Activated CD4-positive, alpha-beta T cell treated with anti-CD3 and anti-CD28 coated beads, Interleukin-2, amount 50 U/mL, for 24 hours (primary cell): ENCODE data around the gene EMC10.
"Not testable (repeated sequence)": the region's sequence is repeated elsewhere in the genome, so short reads cannot be mapped to it uniquely, and the experiment has no call there.

ENCODE experiments used
- DNase-seq, 2 donors: peaks; one replicate each; pipeline ENCODE4 v3.0.0-alpha.2; 2020; ENCODE audit warnings: low read depth in 1 of 2, low spot score in 1 of 2

Gene EMC10

DNA sequence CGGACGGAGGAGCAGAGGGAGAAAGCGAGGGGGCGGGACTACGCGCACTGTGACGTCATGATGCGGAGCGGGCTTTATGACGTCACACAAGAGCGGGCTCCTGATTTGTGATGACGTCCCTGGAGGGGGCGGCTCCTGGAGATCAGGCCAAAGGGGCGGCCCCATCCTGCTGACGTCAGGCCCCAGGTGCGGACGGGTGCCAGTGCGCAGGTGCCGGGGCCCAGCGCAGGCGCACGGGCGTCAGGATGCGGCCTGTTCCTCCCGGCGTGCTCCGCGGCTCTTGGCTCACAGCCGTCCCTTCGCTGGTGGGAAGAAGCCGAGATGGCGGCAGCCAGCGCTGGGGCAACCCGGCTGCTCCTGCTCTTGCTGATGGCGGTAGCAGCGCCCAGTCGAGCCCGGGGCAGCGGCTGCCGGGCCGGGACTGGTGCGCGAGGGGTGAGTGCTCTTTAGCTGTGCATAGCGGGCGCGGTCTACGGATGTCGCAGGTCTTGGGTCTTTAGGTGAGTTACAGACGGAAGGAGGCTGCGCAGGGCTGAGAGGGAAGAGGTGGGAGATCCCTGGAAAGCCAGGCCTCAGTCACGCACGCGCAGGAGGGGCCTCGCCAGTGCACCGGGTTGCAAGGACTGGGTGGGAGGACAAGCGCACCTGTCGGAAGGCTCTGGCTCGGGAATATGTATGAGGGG lies at the start of gene EMC10, which contains the start of gene GARIN5A:
Gene EMC10, plus strand, starts transcription at position 284 of the 683 bp plus-strand sequence. Its CDS starts 38 bp downstream, at position 322.
Gene GARIN5A, minus strand, starts transcription at position 625 of the 683 bp plus-strand sequence. Its CDS starts 460 bp downstream, at position 165.
- DNase-seq: peak; percentile 87 to 88

DNA sequence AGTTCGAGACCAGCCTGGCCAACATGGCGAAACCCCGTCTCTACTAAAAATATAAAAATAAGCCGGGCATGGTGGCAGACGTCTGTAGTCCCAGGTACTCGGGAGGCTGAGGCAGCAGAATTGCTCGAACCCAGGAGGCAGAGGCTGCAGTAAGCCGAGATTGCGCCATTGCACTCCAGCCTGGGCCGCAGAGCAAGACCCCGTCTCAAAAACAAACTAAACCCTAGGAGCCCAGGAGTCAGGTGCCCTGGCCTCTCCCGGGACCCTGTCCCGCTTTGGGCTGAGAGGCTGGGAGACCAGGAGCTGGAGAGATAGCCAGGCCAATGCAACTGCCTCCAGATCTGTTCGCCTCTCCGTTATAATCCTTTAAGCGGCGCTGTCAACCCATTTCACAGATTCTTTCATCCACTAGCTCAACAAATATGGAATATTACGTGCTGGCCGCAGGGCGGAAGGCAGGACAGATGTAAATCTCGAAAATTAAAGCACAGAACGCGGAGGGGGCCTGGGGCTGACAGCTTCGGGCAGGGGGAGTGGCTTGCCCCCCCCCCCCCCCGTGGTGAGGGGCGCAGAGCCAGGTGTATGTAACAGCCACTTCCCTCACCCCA lies 48.9 kb upstream of the EMC10 start:
- no peak for DNase-seq

DNA sequence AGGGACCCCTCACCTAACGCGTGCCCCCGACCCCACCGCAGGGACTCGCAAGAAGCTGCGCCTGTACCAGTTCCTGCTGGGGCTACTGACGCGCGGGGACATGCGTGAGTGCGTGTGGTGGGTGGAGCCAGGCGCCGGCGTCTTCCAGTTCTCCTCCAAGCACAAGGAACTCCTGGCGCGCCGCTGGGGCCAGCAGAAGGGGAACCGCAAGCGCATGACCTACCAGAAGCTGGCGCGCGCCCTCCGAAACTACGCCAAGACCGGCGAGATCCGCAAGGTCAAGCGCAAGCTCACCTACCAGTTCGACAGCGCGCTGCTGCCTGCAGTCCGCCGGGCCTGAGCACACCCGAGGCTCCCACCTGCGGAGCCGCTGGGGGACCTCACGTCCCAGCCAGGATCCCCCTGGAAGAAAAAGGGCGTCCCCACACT lies 48.3 kb upstream of the EMC10 start:
- DNase-seq: peak in 1 of 2 donors; percentile 20

DNA sequence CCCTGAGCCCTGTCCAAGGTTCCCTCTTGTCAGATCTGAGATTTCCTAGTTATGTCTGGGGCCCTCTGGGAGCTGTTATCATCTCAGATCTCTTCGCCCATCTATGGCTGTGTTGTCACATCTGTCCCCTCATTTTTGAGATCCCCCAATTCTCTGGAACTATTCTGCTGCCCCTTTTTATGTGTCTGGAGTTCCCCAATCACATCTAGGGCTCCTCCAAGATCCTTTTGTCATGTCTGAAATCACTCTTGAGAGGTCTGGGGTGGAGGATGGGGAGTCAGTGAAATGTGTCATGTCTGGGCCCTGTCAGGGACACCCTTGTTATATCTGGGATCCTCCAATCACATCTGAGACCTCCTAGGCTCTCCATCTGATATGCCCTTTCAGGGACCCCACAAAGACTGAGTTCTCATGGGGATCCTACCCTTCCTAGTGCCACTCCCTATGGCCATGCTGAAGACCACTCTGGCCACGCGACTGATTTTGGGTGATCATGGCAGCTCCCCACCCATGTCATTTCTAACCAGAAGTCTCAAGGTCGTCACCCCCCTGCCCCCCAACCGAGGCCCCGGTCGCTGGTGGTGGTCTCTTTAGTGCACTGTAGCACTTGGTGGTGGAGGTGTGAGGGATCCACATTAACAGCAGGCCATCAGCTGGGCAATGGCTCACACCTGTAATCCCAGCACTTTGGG lies 47.4 kb upstream of the EMC10 start:
- no peak for DNase-seq

DNA sequence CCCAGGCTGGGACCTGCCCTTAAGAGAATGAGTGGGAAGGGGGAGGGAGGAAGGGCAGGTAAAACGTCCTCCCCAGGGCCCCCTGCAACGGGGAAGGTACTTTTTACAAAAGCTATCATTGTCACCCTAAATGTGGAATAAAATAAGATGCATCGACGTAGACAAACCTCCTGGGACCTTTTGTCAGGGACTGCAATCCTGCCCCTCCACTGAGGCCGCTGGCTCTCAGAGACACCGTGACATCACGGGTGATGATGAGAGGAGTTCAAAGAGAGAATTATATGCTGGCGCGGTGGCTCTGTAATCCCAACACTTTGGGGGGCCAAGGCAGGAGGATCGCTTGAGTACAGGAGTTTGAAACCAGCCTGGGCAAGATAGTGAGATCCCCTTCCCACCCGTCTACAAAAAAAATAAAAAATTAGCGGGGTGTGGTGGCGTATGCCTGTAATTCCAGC lies 45.4 kb upstream of the EMC10 start:
- DNase-seq: no peak

DNA sequence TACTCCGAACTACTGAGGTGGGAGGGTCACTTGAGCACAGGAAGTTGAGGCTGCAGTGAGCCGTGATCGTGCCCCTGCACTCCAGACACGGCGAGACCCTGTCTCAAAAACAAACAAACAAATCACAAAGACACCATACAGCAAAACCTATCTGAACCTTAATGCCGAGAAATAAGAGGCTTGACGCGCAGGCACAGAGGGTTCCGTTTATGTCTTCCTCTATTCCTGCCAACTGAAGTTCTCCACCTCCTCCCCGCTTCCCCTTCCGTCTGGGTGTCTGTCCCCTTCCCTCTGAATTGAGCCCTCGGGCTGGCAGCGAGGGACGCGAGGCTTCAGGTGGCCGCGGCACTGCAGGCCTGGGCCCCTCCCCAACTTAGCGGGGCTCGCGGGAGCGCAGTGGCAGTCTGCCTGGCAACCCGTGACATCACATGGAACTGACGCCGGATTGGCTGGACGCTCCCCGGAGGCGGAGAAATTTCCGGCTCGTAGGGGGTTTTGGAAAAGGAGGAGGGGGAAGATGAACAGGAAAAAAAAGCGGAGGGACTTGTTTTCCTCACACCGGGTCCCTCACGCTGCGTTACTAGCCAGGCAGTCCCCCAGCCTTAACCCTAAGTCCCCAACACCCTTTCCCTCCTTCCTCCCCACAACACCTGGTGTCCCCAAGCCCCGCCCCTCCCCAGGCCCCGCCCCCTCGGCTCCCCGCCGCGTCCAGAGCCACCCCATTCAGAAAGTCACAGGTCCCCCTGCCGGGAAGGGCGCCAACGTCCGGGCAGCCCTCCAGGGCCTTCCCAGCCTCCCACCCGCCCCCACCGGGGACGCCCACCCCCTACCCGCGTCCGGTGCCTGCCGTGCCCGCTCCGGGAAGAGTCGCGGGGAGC lies 44.7 kb upstream of the EMC10 start:
- DNase-seq: peak; percentile 76 to 90

DNA sequence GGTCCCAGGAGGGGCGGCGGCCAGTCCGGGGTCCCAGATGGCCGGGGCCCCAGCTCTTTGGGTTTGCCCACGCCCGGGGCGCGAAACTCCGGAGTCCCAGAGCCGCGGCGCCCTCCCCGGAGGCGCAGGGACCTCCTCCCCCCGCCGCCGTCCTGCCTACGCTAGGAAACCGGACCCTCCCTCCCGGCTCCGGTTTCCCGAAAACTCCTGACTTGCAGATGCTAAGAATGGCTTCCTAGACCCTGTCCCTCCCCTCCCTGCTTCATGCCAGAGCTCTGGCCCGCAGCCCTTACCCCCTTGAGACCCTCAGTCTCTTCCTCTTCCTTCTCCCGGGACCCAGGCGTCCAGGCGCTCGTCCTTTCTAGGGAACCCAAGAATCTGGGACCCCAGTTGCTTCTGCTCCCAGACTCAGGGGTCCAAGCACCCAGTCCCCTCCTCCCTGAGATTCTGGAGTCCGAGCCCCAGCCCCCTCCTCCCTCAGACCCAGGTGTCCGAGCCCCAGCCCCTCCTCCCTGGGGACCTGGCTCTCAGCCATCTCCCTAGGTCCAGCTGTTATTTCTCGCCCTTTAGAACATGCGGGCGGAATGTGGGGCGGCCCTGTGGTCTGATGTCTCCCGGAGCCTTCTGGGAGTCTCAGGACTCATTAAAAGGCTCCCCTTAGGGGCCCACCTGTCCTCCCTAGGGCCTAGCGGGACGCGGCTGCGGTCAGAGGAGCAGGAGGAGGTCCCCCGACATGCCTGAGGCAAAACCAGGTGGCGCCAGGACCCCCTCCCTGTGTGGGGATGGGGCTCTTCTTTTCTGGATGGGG lies 43.9 kb upstream of the EMC10 start, which contains the start of gene MYBPC2:
Gene MYBPC2, plus strand, starts transcription at position 672 of the 808 bp plus-strand sequence. Its CDS starts 62 bp downstream, at position 734.
- DNase-seq: no peak

DNA sequence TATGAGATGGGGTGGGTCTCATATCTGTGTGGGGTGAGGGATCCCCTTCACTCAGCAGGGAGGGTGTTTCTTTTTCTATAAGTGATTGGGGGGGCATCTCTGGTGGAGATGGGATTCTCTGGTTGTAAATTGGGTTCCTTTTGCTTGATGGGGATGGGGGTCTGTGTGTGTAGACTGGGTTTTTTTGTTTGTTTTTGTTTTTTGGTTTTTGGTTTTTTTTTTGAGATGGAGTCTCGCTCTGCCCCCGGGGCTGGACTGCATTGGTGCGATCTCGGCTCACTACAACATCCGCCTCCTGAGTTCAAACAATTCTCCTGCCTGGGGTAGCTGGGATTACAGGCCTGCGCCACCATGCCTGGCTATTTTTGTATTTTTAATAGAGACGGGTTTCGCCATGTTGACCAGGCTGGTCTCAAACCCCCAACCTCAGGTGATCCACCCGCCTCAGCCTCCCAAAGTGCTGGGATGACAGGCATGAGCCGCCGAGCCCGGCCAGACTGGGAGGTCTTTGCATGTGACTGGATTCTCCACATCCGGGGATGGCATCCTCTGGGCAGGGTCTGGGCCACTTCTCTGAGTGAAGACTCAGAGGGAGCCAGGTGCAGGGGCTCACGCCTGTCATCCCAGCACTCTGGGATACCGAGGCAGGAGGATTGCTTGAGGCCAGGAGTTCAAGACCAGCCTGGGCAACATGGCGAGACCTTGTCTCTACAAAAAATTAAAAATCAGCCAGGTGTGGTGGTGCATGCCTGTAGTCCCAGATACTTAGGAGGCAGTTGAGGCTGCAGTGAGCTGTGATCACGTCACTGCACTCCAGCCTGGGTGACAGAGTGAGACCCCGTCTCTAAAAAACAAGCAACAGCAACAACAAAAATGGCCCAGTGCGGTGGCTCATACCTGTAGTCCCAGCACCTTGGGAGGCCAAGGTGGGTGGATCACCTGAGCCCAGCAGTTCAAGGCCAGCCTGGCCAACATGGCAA lies 42.8 kb upstream of the EMC10 start:
- no peak for DNase-seq

DNA sequence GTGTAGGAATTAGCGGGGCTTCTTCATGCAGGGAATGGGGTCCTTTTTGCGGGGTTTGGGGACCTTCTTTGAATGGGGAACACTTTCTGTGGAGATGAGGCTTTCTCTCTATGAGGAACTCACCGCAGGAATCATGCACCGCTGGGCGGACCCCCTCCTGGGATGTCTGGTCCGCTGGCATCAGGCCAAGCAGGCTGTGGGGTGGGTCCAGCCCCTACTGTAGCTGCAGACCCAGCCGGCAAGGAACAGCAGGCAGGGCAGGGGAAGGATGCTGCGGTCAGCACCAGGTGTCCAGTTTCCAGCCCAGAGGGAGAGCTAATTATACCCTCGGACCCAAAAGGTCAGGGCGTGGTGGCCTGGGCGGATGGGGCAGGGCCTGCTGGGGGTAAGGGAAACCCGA lies 41.8 kb upstream of the EMC10 start:
- DNase-seq: no peak

DNA sequence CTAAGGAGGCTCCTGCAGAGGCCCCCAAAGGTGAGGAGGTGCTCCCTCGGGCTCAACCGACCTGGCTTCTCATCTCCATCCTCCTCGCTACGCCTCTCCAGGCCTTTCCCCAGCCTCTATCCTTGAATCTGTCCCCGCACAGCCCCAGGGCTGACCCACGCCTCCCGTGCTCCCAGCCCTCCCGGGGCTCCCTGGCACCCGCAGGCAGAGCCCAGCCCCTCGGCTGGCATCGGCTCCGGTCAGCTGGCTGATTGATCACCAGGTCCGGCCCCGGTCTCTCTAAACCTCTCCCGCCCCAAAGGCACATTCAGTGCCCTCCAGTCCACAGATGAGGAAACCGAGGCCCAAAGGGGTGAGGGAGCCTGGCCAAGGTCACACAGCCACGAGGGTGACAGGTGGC lies 41.1 kb upstream of the EMC10 start:
- no peak for DNase-seq

DNA sequence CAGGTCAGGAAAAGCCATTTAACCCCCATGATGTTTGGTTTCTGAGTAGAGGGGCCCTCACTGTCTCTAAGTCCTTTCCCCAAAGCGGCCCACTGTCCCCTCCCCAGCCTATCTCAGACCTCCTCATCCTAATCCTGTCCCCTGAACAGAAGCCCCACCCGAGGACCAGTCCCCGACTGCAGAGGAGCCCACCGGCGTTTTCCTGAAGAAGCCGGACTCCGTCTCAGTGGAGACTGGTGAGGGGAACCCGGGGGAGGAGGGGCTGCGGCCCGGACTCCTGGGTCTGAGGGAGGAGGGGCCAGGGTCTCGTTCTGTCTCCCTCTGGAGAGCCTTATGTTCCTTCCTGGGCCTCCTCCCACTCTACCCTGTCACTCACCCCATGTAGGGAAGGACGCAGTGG lies 40.7 kb upstream of the EMC10 start:
- DNase-seq: no peak

DNA sequence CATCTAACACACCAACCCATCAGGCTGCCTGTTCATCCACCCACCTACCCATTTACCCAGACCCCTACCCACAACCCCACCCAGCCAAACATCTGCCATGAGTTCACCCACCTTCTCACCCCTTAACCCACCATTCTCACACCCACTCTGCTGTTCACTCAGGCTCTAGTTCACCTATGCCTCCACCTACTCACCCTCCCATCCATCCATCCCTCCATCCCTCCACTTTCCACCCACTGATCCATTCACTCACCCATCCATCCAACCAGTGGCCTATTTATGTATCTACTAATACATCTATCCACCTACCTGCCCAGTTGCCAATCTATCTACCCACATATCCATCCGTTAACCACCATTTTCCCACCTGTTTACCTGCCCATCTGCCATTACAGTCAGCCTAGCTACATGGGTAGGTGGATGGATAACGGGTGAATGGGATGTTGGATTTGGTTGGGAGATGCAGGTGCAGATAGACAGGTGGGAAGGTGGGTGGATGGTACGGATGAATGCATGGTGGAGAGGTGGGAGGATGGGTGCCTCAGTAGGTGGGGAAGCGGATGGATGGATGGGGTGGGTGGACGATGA lies 38.4 kb upstream of the EMC10 start:
- DNase-seq: no peak

DNA sequence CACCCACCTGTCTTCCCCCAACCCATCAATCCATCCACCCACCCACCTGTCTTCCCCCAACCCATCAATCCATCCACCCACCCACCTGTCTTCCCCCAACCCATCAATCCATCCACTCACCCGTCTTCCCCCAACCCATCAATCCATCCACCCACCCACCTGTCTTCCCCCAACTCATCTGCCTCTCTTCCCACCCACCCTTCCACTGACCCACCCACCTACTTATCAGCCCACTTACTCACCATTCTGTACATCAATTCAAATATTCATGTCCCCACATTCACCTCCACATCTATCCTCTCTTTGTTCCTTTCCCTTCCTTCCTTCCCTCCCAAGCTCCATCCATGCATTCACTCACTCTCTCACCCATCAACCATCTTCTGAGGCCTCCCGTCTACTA lies 37.2 kb upstream of the EMC10 start:
- DNase-seq: not testable (repeated sequence)

DNA sequence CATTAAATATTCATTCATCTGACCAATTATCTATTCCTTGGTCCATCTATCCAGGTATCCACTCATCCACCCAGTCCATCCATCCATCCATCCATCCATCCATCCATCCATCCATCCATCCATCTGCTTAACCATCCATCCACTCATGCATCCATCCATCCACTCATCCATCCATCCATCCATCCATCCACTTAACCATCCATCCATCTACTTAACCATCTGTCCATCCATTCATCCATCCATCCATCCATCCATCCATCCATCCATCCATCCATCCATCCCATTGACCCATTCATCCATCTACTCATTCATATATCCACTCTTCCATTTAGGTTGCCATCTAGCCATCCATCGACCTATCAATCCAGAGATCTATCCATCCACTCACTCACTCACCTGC lies 32.2 kb upstream of the EMC10 start:
- DNase-seq: no peak

DNA sequence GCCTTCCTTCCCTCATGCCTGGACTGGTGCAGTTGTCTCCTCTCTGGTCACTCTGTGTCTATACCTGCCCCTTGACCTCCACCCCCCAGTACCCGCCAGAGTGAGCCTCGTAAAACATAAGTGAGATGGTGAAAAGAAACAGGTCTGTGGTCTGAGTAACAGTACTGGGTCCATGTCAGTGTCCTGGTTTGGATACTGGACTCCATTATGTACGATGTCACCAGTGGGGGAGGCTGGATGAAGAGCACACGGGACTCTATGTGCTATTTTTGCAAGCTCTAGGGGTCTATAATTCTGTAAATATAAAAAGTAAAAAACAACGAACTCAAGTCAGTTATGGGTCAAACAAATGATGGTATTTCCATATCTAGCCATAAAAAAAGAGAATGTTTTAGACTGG lies 29.3 kb upstream of the EMC10 start:
- no peak for DNase-seq

DNA sequence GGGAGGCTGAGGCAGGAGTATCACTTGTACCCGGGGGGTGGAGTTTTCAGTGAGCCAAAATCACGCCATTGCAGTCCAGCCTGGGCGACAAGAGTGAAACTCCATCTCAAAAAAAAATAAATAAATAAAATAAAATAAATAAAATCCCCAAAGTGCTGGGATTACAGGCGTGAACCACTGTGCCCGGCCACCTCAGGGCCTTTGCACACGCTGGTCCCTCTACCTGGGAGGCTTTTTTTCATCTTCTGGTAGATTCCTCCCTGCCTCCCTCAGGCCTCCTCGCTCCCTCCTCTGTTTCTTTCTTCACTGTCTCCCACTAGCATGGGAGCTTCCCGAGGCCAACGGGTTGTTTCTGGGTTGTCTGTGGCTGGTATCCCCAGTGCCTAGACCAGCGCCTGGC lies 28.6 kb upstream of the EMC10 start:
- DNase-seq: no peak

DNA sequence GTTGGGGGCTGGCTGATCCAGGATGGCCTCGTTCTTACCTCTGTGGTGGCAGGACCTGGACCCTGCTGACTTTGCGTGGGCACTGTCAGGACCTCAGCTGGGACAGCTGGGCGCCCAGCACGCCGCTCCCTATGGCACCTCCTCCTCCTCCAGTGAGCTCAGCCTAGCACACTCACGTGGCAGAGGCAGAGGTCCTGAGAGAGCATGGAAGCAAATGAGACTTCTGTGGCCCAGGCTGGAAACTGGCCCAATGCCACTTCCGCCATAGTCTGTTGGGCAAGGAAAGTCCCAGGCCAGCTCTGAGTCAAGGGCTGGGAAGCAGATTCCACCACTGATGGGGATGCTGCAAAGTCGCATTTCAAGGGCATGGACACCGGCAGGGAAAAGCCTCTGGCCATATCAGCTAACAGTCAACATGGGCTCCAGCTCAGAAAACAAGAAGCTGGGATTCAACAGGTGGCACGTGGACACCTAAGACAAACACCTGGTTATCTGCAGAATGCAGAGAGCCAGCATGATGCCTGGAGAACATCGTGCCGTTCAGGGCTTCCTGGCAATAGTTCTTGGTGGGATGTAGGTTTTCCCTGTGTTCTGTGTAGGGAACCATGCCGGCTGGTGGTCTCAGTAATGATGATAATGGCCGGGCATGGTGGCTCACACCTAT lies 26.9 kb upstream of the EMC10 start:
- no peak for DNase-seq
